Mammary epithelial cell (primary cell): ENCODE results near the gene CFC1.
"Not testable (repeated sequence)": the region's sequence is repeated elsewhere in the genome, so short reads cannot be mapped to it uniquely, and the experiment has no call there.

ENCODE experiments used
- CTCF ChIP-seq, 2 donors: IDR thresholded peaks in 1 of 2; conservative IDR thresholded peaks in 1 of 2; 2 replicates each; pipeline ENCODE4 v1.5.1; 2011 to 2012; ENCODE audit warnings: inconsistent platforms in 2 of 2, low read length in 2 of 2, mild to moderate bottlenecking in 2 of 2, control low read depth in 1 of 2, low read depth in 1 of 2; ENCODE audit not compliant: insufficient read depth in 1 of 2; ENCODE audit errors: extremely low read depth in 1 of 2
- EZH2 ChIP-seq: IDR thresholded peaks from 2 replicates; pipeline ENCODE4 v1.6.1; 2012; ENCODE audit warnings: low read length, inconsistent platforms, borderline replicate concordance

DNA sequence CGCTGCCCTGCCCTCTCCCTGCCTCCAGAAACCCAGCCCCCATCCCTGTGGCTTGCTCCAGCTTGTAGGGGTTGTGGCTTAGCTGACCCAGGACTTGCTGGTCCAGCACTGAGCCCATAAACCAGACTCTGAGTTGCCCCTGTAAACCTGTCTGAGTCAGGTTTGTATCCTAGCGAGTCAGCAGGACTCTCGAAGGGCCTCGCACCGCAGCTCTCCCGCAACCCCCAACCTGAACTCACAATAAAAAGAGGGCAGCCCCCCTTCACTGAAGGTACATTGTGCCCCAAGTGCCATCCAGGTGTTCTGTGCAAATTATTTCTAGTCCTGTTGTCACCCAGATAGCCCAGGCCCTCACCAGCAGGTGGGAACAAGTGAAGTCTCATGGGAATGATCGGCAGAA, 17.9 kb downstream of the CFC1 start:
- not testable (repeated sequence) for TF ChIP-seq CTCF (conservative IDR thresholded peaks at IDR 0.05 in 1 of 2, IDR thresholded peaks at IDR 0.05 in 1 of 2; ENCODE audit: extremely low read depth in 1 of 2, insufficient read depth in 1 of 2, low read depth in 1 of 2, low read length in 2 of 2); EZH2
